ENCODE results near the gene THAP4.
A peak's percentile ranks its signal among the peaks of the same experiment; 100 is the strongest.

THAP4 gene

DNA sequence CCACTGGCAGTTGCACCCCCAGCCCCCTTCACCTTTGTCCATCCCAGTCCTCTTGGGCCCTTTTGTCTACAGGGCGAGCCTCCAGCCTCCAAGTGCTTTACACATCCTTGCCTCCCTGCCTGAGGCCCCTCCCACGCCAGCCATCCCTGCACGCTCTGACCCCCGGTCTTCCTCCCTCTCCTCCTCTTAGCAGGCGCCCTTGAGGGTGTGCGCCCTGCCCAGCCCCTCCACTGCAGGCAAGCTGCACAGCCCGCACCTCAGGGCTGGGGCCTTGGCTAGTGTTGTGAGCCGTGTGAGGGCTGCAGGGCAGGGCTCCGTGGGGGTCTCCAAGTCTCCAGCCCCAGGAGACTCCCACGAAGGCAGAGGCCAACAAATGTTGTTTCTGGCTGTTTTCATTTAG lies 71.5 kb downstream of the THAP4 start:
- TF ChIP-seq ZFX (IDR thresholded peaks at IDR 0.05) = no peak
- TF ChIP-seq, protein P1, sequence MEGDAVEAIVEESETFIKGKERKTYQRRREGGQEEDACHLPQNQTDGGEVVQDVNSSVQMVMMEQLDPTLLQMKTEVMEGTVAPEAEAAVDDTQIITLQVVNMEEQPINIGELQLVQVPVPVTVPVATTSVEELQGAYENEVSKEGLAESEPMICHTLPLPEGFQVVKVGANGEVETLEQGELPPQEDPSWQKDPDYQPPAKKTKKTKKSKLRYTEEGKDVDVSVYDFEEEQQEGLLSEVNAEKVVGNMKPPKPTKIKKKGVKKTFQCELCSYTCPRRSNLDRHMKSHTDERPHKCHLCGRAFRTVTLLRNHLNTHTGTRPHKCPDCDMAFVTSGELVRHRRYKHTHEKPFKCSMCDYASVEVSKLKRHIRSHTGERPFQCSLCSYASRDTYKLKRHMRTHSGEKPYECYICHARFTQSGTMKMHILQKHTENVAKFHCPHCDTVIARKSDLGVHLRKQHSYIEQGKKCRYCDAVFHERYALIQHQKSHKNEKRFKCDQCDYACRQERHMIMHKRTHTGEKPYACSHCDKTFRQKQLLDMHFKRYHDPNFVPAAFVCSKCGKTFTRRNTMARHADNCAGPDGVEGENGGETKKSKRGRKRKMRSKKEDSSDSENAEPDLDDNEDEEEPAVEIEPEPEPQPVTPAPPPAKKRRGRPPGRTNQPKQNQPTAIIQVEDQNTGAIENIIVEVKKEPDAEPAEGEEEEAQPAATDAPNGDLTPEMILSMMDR (conservative IDR thresholded peaks at IDR 0.05) = no peak
- H3K27ac ChIP-seq = no peak overlapping the region

DNA sequence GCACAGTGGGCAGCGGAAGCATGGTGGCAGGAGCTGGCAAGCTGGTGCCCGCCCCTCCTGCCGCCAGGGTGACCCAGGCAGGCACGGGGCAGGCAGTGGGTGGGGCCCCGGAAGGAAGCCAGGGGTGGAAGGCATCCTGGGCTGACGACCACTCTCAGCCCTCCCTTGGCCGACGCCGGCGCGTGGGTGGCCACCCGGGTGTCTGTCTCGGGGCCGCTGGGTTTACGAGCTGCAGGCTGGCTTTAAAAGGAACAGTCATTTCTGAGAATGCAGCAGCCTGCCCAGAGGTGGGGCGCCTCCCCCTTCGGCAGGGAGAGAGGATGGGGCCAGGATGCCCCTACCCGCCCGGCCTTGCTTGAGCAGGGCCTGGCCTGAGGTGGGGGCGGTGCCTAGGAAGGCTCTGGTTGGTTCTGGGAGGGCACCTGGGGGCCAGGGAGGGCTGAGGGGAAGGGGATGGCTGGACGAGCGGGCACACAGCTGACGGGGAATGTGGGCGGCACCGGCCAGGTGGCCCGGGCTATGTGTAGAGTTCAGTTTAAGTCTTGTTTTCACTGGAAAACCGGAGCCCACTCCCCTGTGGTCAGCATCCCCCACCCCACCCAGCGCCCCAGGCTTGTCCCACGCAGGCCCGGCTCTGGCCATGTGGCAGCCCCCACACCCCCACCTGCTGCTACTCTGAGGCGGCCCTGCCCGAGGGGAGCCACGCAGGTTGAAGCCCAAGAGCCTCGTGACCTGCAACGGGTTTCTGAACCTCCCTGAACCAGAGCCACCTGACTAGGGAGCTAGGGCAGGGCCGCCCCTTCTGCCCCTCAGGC lies 72.2 kb downstream of the THAP4 start:
- TF ChIP-seq ZFX (IDR thresholded peaks at IDR 0.05) = no peak
- TF ChIP-seq, protein P1 (conservative IDR thresholded peaks at IDR 0.05) = no peak
- H3K27ac ChIP-seq = no peak overlapping the region

DNA sequence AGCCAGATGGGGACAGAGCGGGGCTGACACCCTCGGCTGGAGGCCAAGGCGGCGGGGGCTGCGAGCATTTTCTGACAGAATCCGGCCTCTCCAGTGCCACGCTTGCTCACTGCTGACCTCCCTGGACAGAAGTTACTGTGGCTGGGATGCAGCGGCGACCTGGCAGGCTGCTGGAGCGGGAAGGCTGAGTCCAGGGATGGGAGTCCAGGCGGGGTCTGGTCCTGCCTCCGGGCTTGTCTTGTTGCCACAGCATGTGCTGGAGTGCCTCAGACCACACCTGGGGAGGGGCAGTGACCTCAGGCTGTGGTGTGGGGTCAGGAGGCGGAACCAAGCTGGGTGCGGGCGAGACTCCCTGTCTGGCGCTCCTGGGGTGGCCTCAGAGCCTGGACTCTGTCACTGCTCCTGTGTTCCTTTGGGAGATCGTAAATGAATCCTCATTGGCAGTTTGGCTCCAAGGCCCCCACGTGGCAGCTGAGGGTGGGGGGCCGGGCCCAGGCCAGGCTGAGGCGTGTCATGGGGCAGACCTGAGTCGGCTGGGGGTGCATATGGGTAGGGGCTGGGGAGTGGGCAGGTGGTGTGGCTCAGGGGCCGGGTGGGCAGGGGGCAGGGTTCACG lies 72.9 kb downstream of the THAP4 start:
- no peak for TF ChIP-seq ZFX (IDR thresholded peaks at IDR 0.05)
- TF ChIP-seq, protein P1 (conservative IDR thresholded peaks at IDR 0.05) = no peak
- no peak overlapping the region for H3K27ac ChIP-seq

DNA sequence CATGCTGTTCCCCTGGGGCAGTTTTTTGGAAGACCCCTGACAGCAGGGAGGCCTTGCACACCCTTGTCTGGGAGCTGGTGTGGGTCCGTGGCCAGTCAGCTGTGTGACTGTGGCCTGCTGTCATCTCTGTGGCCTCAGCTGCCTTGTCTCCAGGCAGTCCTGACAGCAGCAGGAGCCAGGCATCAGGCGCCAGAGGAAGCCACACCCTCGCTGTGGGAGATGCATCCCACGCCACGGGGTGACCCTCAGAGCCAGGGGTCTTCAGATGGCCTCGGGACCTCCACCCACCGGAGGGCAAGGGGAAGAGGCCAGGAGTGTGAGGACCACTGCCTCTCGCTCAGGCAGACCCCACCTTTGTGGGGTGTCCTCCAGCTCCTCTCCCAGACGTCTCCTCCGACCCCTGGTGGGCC lies 73.4 kb downstream of the THAP4 start:
- H3K27ac ChIP-seq = no peak overlapping the region
- TF ChIP-seq, protein P1 (conservative IDR thresholded peaks at IDR 0.05) = no peak
- no peak for TF ChIP-seq ZFX (IDR thresholded peaks at IDR 0.05)

DNA sequence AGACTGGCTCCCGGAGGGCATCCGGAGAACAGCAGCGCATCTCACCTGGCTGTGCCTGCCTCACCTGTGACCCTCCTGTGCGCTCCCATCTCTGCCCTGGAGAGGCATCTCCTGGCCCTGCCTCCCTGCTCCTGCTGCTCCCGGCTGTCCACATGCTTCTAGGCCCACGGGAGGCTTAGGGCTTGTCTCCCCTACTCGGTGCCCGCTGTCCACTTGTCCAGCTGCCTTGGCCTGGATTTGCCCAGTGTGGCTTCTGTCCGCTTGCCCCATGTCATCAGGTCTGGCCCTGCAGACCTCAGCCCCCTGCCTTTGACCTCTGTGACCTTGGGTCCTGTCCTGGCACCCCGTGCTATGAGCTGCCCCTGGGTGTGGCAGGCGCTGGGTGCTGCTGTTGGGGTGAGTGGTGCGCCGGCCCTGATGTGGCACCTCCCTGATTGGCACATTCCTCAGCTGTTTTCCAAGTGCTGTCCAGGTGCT lies 73.9 kb downstream of the THAP4 start:
- no peak for TF ChIP-seq ZFX (IDR thresholded peaks at IDR 0.05)
- TF ChIP-seq, protein P1 (conservative IDR thresholded peaks at IDR 0.05) = no peak
- H3K27ac ChIP-seq = peak overlapping the region; percentile 95

DNA sequence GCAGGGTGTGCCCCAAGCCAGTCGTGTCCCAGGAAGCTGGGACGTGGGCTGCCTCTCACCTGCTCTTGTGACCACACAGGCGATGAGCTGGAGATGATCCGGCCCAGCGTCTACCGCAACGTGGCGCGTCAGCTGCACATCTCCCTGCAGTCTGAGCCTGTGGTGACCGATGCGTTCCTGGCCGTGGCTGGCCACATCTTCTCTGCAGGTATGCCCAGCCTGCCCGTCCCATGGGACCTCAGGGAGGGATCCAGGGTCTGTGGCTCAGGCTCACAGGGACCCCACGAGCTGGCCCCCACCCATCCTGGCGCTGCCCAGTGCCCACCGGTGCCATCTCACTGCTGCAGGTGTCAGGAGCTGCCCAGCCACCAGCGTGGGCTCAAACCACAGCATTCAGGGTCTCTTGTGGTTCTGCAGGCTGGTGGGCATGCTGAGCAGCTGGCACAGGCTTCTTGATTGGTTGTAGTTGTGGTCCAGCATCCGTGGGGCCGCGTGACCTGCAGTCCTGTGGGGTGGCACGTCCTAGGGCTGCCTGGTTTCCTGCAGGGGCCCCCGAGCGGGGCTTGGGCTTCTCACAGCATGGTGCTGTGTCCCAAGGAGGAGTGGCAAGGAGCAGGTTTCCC lies 74.6 kb downstream of the THAP4 start:
- TF ChIP-seq, protein P1 (conservative IDR thresholded peaks at IDR 0.05) = no peak
- TF ChIP-seq ZFX (IDR thresholded peaks at IDR 0.05) = no peak
- H3K27ac ChIP-seq = peak overlapping the region; percentile 95

DNA sequence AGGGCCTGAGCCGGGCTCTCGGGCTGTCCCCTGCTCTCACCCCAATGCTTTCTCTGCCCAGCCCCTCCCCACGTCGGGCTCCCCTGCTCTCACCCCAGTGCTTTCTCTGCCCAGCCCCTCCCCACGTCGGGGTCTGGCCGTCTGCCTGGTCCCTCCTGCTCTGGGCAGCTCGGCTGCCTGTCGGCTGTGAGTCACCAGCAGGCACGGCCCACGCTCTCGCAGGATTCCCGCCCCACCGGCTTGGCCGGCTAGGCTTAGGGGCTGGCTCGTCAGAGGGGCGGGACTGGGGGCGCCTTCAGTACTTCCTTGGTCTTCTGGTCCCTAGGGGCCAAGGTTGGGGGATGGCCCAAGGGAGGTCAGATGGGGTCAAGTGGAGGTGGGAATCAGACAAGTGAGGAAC lies 75.1 kb downstream of the THAP4 start:
- TF ChIP-seq, protein P1 (conservative IDR thresholded peaks at IDR 0.05) = no peak
- no peak for TF ChIP-seq ZFX (IDR thresholded peaks at IDR 0.05)
- peak overlapping the region; percentile 95 for H3K27ac ChIP-seq
